ENCODE data around the gene FKRP.

DNA sequence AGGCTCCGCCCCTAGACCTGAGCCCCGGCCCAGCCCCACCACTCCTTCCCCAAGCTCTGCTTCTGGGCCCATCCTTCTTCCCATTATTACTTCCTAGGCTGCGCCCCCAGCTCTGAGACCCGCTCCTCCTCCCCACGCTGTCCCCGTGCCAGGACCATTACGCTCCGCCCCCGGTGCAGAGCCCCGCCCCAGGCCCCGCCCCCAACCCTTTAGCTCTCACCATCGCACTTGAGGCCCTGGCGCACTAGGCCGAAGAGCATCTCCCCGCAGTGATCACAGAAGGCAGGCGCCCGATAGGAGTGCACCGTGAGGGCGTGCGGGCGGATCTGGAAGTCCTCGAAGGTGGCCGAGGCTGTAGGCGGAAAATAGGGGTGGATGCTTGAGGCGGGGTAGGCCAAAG lies 35.2 kb upstream of the FKRP start:
- TF ChIP-seq EP300 (IDR thresholded peaks at IDR 0.05; ENCODE audit: borderline replicate concordance) (no peak), FOXM1 (IDR thresholded peaks at IDR 0.05; ENCODE audit: borderline replicate concordance, low read depth) (no peak), RAD21 (IDR thresholded peaks at IDR 0.05; ENCODE audit: low read depth) (no peak), EGR1 (IDR thresholded peaks at IDR 0.05) (no peak), CEBPB (IDR thresholded peaks at IDR 0.05) (no peak), TAF1 (IDR thresholded peaks at IDR 0.05; ENCODE audit: low read depth) (no peak), CREB1 (IDR thresholded peaks at IDR 0.05; ENCODE audit: low read depth) (no peak), TEAD4 (IDR thresholded peaks at IDR 0.05) (no peak), YY1 (IDR thresholded peaks at IDR 0.05; ENCODE audit: low read depth) (no peak), NFIC (IDR thresholded peaks at IDR 0.05) (no peak)
- TF ChIP-seq, protein P1, sequence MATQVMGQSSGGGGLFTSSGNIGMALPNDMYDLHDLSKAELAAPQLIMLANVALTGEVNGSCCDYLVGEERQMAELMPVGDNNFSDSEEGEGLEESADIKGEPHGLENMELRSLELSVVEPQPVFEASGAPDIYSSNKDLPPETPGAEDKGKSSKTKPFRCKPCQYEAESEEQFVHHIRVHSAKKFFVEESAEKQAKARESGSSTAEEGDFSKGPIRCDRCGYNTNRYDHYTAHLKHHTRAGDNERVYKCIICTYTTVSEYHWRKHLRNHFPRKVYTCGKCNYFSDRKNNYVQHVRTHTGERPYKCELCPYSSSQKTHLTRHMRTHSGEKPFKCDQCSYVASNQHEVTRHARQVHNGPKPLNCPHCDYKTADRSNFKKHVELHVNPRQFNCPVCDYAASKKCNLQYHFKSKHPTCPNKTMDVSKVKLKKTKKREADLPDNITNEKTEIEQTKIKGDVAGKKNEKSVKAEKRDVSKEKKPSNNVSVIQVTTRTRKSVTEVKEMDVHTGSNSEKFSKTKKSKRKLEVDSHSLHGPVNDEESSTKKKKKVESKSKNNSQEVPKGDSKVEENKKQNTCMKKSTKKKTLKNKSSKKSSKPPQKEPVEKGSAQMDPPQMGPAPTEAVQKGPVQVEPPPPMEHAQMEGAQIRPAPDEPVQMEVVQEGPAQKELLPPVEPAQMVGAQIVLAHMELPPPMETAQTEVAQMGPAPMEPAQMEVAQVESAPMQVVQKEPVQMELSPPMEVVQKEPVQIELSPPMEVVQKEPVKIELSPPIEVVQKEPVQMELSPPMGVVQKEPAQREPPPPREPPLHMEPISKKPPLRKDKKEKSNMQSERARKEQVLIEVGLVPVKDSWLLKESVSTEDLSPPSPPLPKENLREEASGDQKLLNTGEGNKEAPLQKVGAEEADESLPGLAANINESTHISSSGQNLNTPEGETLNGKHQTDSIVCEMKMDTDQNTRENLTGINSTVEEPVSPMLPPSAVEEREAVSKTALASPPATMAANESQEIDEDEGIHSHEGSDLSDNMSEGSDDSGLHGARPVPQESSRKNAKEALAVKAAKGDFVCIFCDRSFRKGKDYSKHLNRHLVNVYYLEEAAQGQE (IDR thresholded peaks at IDR 0.05; ENCODE audit: low read depth): no peak
- TF ChIP-seq, protein P2, sequence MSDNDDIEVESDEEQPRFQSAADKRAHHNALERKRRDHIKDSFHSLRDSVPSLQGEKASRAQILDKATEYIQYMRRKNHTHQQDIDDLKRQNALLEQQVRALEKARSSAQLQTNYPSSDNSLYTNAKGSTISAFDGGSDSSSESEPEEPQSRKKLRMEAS (IDR thresholded peaks at IDR 0.05): no peak
- TF ChIP-seq, protein P3, sequence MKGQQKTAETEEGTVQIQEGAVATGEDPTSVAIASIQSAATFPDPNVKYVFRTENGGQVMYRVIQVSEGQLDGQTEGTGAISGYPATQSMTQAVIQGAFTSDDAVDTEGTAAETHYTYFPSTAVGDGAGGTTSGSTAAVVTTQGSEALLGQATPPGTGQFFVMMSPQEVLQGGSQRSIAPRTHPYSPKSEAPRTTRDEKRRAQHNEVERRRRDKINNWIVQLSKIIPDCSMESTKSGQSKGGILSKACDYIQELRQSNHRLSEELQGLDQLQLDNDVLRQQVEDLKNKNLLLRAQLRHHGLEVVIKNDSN (IDR thresholded peaks at IDR 0.05): no peak
